IPS-18a (cell line): Measurements from ENCODE around the gene MYO3B.
"Not testable (repeated sequence)": the region's sequence is repeated elsewhere in the genome, so short reads cannot be mapped to it uniquely, and the experiment has no call there.

Source experiments
- H3K27ac ChIP-seq: one replicate; pipeline ENCODE4 v1.5.1; 2013; ENCODE audit warnings: low read length
- H3K27me3 ChIP-seq: one replicate; pipeline ENCODE4 v1.6.1; 2013; ENCODE audit warnings: mild to moderate bottlenecking, low read length; ENCODE audit not compliant: control insufficient read depth, insufficient read depth
- H3K36me3 ChIP-seq: one replicate; pipeline ENCODE4 v1.6.1; 2013; ENCODE audit warnings: low read depth, low read length; ENCODE audit not compliant: control insufficient read depth
- H3K4me1 ChIP-seq: one replicate; pipeline ENCODE4 v1.6.1; 2013; ENCODE audit warnings: low read depth, low read length; ENCODE audit not compliant: control insufficient read depth
- H3K4me3 ChIP-seq: one replicate; pipeline ENCODE4 v1.5.1; 2013; ENCODE audit warnings: low read length
- H3K9ac ChIP-seq: one replicate; pipeline ENCODE4 v1.6.1; 2013; ENCODE audit warnings: mild to moderate bottlenecking, low read length, moderate library complexity
- H3K9me3 ChIP-seq: one replicate; pipeline ENCODE4 v1.6.1; 2013; ENCODE audit warnings: low read depth, low read length; ENCODE audit not compliant: control insufficient read depth

The MYO3B gene

GRCh38 chr2:170425281-170425751 is 247.4 kb downstream of the MYO3B start:
- H3K4me3 ChIP-seq, result no peak overlapping the region
- H3K27me3 ChIP-seq, result no peaks in the 10 kb centered on the region
- no peaks in the 10 kb centered on the region for H3K4me1 ChIP-seq
- H3K9me3 ChIP-seq, result no peaks in the 10 kb centered on the region
- H3K9ac ChIP-seq, result no peak overlapping the region
- no peaks in the 10 kb centered on the region for H3K36me3 ChIP-seq
- H3K27ac ChIP-seq, result no peak overlapping the region

- no peak overlapping the region for H3K9ac ChIP-seq
- no peak overlapping the region for H3K27ac ChIP-seq
- H3K4me3 ChIP-seq, result no peak overlapping the region
- H3K9me3 ChIP-seq, result no peaks in the 10 kb centered on the region
- no peaks in the 10 kb centered on the region for H3K27me3 ChIP-seq
- H3K4me1 ChIP-seq, result no peaks in the 10 kb centered on the region
- H3K36me3 ChIP-seq, result no peaks in the 10 kb centered on the region
These were observed 250.9 kb downstream of the MYO3B start for GRCh38 chr2:170428868-170429267.

GRCh38 chr2:170432823-170433222 is 254.9 kb downstream of the MYO3B start:
- Histone ChIP-seq H3K4me1 (peaks cover 30% of the 10 kb centered on the region), H3K9me3 (no peaks in the 10 kb centered on the region)

GRCh38 chr2:170433448-170433847 is 255.5 kb downstream of the MYO3B start:
- H3K4me1 ChIP-seq, result peaks cover 36% of the 10 kb centered on the region

More at GRCh38 chr2:170432823-170433222, 254.9 kb downstream of the MYO3B start:
- H3K9ac ChIP-seq, result no peak overlapping the region
- H3K36me3 ChIP-seq, result no peaks in the 10 kb centered on the region
- H3K27me3 ChIP-seq, result peaks cover 24% of the 10 kb centered on the region
- H3K27ac ChIP-seq, result no peak overlapping the region
- H3K4me3 ChIP-seq, result no peak overlapping the region

GRCh38 chr2:170434396-170434795 is 256.4 kb downstream of the MYO3B start:
- H3K27me3 ChIP-seq, result peaks cover 32% of the 10 kb centered on the region
- H3K27ac ChIP-seq, H3K4me3 ChIP-seq, H3K36me3 ChIP-seq, H3K9me3 ChIP-seq, H3K9ac ChIP-seq: not testable (repeated sequence)
- peaks cover 37% of the 10 kb centered on the region for H3K4me1 ChIP-seq

More at GRCh38 chr2:170433448-170433847, 255.5 kb downstream of the MYO3B start:
- H3K9ac ChIP-seq, result no peak overlapping the region
- no peak overlapping the region for H3K4me3 ChIP-seq
- H3K27me3 ChIP-seq, result peaks cover 31% of the 10 kb centered on the region
- H3K36me3 ChIP-seq, result no peaks in the 10 kb centered on the region
- no peak overlapping the region for H3K27ac ChIP-seq
- no peaks in the 10 kb centered on the region for H3K9me3 ChIP-seq

- peaks cover 32% of the 10 kb centered on the region for H3K27me3 ChIP-seq
- no peaks in the 10 kb centered on the region for H3K36me3 ChIP-seq
- no peak overlapping the region for H3K9ac ChIP-seq
- no peak overlapping the region for H3K4me3 ChIP-seq
- no peak overlapping the region for H3K27ac ChIP-seq
- peaks cover 37% of the 10 kb centered on the region for H3K4me1 ChIP-seq
- no peaks in the 10 kb centered on the region for H3K9me3 ChIP-seq
These were observed 257.1 kb downstream of the MYO3B start for GRCh38 chr2:170434900-170435621.

- Histone ChIP-seq H3K27me3 (peaks cover 32% of the 10 kb centered on the region), H3K36me3 (no peaks in the 10 kb centered on the region), H3K4me1 (peaks cover 37% of the 10 kb centered on the region), H3K9ac (no peak overlapping the region), H3K9me3 (no peaks in the 10 kb centered on the region), H3K27ac (no peak overlapping the region), H3K4me3 (peak overlapping the region; percentile 23)
These were observed 258.4 kb downstream of the MYO3B start for GRCh38 chr2:170436077-170436943.

GRCh38 chr2:170446078-170446477 is 268.1 kb downstream of the MYO3B start:
- Histone ChIP-seq H3K36me3 (no peaks in the 10 kb centered on the region), H3K9ac (no peak overlapping the region), H3K4me1 (no peaks in the 10 kb centered on the region), H3K9me3 (no peaks in the 10 kb centered on the region), H3K4me3 (no peak overlapping the region), H3K27ac (no peak overlapping the region), H3K27me3 (no peaks in the 10 kb centered on the region)

- H3K36me3 ChIP-seq, result no peaks in the 10 kb centered on the region
- H3K27me3 ChIP-seq, result no peaks in the 10 kb centered on the region
- no peak overlapping the region for H3K27ac ChIP-seq
- no peak overlapping the region for H3K4me3 ChIP-seq
- H3K9ac ChIP-seq, result no peak overlapping the region
- H3K4me1 ChIP-seq, result no peaks in the 10 kb centered on the region
- peaks cover 6% of the 10 kb centered on the region for H3K9me3 ChIP-seq
These were observed 271.1 kb downstream of the MYO3B start for GRCh38 chr2:170449034-170449433.

GRCh38 chr2:170454471-170455372 is 276.8 kb downstream of the MYO3B start:
- no peaks in the 10 kb centered on the region for H3K4me1 ChIP-seq
- H3K4me3 ChIP-seq, result no peak overlapping the region
- H3K27ac ChIP-seq, result no peak overlapping the region
- no peak overlapping the region for H3K9ac ChIP-seq
- H3K9me3 ChIP-seq, result peaks cover 6% of the 10 kb centered on the region
- H3K27me3 ChIP-seq, result no peaks in the 10 kb centered on the region
- no peaks in the 10 kb centered on the region for H3K36me3 ChIP-seq
